Vagina (tissue), 2 donors: Measurements from ENCODE around the gene RNF4. TPM values are rescaled to one million over a fixed set of nuclear protein-coding genes. Genes with fewer than 3 reads are reported as not detected.

Experiments used
- DNase-seq, 2 donors: peaks; one replicate each; pipeline ENCODE4 v3.0.0-alpha.2; 2017; ENCODE audit errors: extremely low spot score in 2 of 2
- H3K27ac ChIP-seq: fragments of 200-600 bp; sonication (generic); one replicate; pipeline ENCODE4 v1.5.1; 2019
- H3K27me3 ChIP-seq: fragments of 200-600 bp; sonication (generic); one replicate; pipeline ENCODE4 v1.5.1; 2019
- H3K36me3 ChIP-seq, 2 donors: fragments of 200-600 bp; sonication (generic); one replicate each; pipeline ENCODE4 v1.5.1; 2017 to 2019
- H3K4me1 ChIP-seq: fragments of 200-600 bp; sonication (generic); one replicate; pipeline ENCODE4 v1.5.1; 2019
- H3K4me3 ChIP-seq, 2 donors: fragments of 200-600 bp; sonication (generic); 1 replicate in 1 of 2; 2 replicates in 1 of 2; pipeline ENCODE4 v1.5.1; 2016 to 2019
- H3K9me3 ChIP-seq: fragments of 200-600 bp; sonication (generic); one replicate; pipeline ENCODE4 v1.5.1; 2019
- POLR2A ChIP-seq, 2 donors: fragments of 450-650 bp; IDR thresholded peaks; one replicate each; pipeline ENCODE4 v1.6.1; 2017; ENCODE audit warnings: antibody characterized with exemption in 2 of 2, mild to moderate bottlenecking in 2 of 2, moderate library complexity in 2 of 2
- POLR2AphosphoS5 ChIP-seq, 2 donors: sonication (generic); formaldehyde crosslinking; IDR thresholded peaks; one replicate each; pipeline ENCODE4 v1.9.0; 2017; ENCODE audit warnings: antibody characterized with exemption in 2 of 2, mild to moderate bottlenecking in 2 of 2, low read depth in 1 of 2; ENCODE audit not compliant: insufficient read depth in 1 of 2
- intact Hi-C: fragments of 100-400 bp; cut with DNase I; formaldehyde crosslinking; loops from one replicate; pipeline ENCODE4 v1.15.1; 2023
- total RNA-seq: library from RNA; depleted of rRNA; stranded (reverse); fragments of >200 nt; gene quantifications from one replicate; pipeline ENCODE4 v1.2.3, GENCODE V29; 2016
- TF ChIP-seq, protein P1 (sequence below), 3 experiments: fragments of 450-650 bp in 2 of 3; fragments of 200-600 bp in 1 of 3; sonication (generic) in 1 of 3; IDR thresholded peaks; one replicate each; pipeline ENCODE4 v1.5.1; 2017 to 2019; ENCODE audit warnings: antibody characterized with exemption in 3 of 3, mild to moderate bottlenecking in 2 of 3, moderate library complexity in 2 of 3

The RNF4 gene
- total RNA-seq, 1 donor from 2014 or later, result 30.2 TPM

DNA sequence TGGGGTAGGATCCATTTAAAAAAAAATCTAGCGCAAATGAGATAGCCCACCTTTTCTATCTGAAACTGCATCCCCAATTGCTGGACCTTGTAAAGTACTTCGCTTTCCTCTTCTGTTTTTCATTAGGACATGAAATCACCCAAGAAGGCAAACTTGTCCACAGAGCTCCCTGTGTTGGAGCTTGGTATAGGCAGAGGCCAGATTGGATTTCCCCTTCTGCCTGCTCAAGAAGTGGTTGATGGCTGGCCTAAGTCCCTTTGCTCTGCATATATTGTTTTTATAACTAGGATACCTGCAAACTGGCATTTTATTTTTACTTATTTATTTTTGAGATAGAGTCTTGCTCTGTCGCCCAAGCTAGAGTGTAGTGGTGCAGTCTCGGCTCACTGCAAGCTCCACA, 28.4 kb downstream of the RNF4 start:
- TF ChIP-seq POLR2AphosphoS5 (IDR thresholded peaks at IDR 0.05; ENCODE audit: insufficient read depth in 1 of 2, low read depth in 1 of 2) (no peak), POLR2A (IDR thresholded peaks at IDR 0.05) (no peak)
- TF ChIP-seq, protein P1, sequence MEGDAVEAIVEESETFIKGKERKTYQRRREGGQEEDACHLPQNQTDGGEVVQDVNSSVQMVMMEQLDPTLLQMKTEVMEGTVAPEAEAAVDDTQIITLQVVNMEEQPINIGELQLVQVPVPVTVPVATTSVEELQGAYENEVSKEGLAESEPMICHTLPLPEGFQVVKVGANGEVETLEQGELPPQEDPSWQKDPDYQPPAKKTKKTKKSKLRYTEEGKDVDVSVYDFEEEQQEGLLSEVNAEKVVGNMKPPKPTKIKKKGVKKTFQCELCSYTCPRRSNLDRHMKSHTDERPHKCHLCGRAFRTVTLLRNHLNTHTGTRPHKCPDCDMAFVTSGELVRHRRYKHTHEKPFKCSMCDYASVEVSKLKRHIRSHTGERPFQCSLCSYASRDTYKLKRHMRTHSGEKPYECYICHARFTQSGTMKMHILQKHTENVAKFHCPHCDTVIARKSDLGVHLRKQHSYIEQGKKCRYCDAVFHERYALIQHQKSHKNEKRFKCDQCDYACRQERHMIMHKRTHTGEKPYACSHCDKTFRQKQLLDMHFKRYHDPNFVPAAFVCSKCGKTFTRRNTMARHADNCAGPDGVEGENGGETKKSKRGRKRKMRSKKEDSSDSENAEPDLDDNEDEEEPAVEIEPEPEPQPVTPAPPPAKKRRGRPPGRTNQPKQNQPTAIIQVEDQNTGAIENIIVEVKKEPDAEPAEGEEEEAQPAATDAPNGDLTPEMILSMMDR (IDR thresholded peaks at IDR 0.05), result no peak
- Histone ChIP-seq H3K27me3 (no peaks in the 10 kb centered on the region), H3K4me1 (no peaks in the 10 kb centered on the region), H3K36me3 (peaks cover 0 to 68% of the 10 kb centered on the region in 2 donors), H3K4me3 (no peak overlapping the region), H3K9me3 (no peaks in the 10 kb centered on the region), H3K27ac (no peak overlapping the region)
- DNase-seq, result no peak
- intact Hi-C loops, result no loop called here

DNA sequence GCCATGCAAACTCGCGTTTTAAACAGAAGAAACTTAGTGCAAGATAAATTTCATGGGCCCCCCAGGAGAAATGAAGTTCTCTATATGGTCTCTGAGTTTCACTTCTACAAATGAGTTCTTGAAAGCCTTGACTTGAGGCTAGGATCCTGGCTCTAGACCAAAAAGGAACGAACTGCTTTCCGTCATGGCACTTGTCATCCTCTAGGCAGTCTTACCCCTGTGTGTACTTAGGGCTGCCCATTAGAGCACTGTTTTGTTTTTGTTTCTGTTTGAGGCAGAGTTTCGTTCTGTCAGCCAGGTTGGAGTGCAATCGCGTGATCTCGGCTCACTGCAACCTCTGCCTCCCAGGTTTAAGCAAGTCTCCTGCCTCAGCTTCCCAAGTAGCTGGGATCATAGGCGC, 29.0 kb downstream of the RNF4 start:
- TF ChIP-seq POLR2A (IDR thresholded peaks at IDR 0.05) (no peak), POLR2AphosphoS5 (IDR thresholded peaks at IDR 0.05; ENCODE audit: insufficient read depth in 1 of 2, low read depth in 1 of 2) (no peak)
- TF ChIP-seq, protein P1 (IDR thresholded peaks at IDR 0.05), result no peak
- H3K4me3 ChIP-seq, result no peak overlapping the region
- no peak for DNase-seq
- peaks cover 0 to 63% of the 10 kb centered on the region in 2 donors for H3K36me3 ChIP-seq
- no peaks in the 10 kb centered on the region for H3K27me3 ChIP-seq
- H3K4me1 ChIP-seq, result no peaks in the 10 kb centered on the region
- no peaks in the 10 kb centered on the region for H3K9me3 ChIP-seq
- no peak overlapping the region for H3K27ac ChIP-seq
- intact Hi-C loops, result no loop called here

DNA sequence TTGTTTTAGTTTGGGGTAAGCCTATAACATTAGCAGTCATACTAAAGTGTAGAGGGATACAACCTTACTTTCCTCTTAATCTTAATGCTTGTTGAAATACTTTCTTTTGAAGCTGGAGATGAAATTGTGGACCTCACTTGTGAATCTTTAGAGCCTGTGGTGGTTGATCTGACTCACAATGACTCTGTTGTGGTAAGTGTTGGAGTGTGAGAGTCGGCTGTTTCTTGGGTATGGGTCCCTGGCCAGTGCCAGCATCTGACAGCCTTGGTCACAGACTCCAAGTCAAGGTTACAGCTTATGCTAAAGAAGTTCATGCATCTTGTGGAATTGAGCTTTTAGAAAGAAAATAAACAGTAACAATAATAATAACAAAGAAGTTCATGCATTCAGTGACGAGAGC, 31.6 kb downstream of the RNF4 start:
- Histone ChIP-seq H3K27ac (no peak overlapping the region), H3K4me1 (no peaks in the 10 kb centered on the region), H3K4me3 (no peak overlapping the region), H3K27me3 (no peaks in the 10 kb centered on the region), H3K9me3 (no peaks in the 10 kb centered on the region), H3K36me3 (peaks cover 0 to 63% of the 10 kb centered on the region in 2 donors)
- TF ChIP-seq, protein P1 (IDR thresholded peaks at IDR 0.05), result no peak
- TF ChIP-seq POLR2A (IDR thresholded peaks at IDR 0.05) (no peak), POLR2AphosphoS5 (IDR thresholded peaks at IDR 0.05; ENCODE audit: insufficient read depth in 1 of 2, low read depth in 1 of 2) (no peak)
- intact Hi-C loops, result no loop called here
- no peak for DNase-seq

DNA sequence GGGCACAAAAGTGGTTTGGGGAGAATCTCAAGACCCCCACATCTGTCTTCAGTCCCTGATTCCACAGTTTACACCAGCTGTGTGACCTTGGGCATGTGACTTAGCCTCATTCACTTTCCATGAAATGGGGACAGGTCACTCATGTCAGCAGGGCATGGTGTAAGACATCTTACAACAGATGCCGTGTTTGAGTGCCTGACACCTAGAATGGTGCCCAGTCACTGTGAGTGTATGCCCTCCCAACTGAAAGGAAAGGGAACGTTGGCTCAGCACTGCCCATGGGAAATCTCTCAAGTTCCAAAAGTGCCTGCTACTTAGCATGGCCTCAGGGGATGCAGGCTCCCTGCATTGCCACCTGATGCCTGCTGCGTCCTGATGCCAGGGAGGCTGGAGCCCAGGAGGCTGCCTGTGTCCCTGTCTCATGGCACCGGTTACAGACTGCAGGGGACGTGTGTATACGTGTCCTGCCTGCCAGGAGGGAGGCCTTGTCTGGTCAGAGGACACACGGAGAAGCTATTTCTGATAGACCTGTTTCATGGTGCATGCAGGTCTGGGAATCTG, 32.2 kb downstream of the RNF4 start:
- peaks cover 0 to 59% of the 10 kb centered on the region in 2 donors for H3K36me3 ChIP-seq
- H3K4me1 ChIP-seq, result no peaks in the 10 kb centered on the region
- H3K9me3 ChIP-seq, result no peaks in the 10 kb centered on the region
- intact Hi-C loops, result no loop called here
- no peak overlapping the region for H3K27ac ChIP-seq
- H3K27me3 ChIP-seq, result no peaks in the 10 kb centered on the region
- H3K4me3 ChIP-seq, result no peak overlapping the region
- TF ChIP-seq, protein P1 (IDR thresholded peaks at IDR 0.05), result no peak
- TF ChIP-seq POLR2AphosphoS5 (IDR thresholded peaks at IDR 0.05; ENCODE audit: insufficient read depth in 1 of 2, low read depth in 1 of 2) (no peak), POLR2A (IDR thresholded peaks at IDR 0.05) (no peak)
- no peak for DNase-seq

DNA sequence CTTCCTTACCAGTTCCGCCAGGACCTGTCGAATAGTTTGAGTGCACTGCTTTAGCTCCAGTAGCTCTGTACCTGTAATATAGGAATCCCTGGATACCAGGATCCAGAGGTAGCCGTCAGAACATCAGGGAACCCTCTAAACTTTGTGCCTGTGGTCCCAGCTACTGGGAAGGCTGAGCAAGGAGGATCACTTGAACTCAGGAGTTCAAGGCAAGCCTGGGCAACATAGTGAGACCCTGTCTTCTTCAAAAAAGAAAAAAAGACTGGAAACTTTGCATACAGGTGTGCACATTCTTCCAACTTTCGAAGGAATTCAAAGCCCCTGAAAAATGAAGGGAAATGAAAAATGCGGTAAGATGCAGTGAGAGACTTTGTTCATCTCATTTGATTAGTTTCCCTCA, 34.9 kb downstream of the RNF4 start:
- intact Hi-C loops, result no loop called here
- peaks cover 0 to 40% of the 10 kb centered on the region in 2 donors for H3K36me3 ChIP-seq
- H3K27me3 ChIP-seq, result no peaks in the 10 kb centered on the region
- H3K4me1 ChIP-seq, result no peaks in the 10 kb centered on the region
- TF ChIP-seq POLR2AphosphoS5 (IDR thresholded peaks at IDR 0.05; ENCODE audit: insufficient read depth in 1 of 2, low read depth in 1 of 2), result no peak
- no peak for TF ChIP-seq POLR2A (IDR thresholded peaks at IDR 0.05)
- TF ChIP-seq, protein P1 (IDR thresholded peaks at IDR 0.05), result no peak
- H3K4me3 ChIP-seq, result no peak overlapping the region
- H3K27ac ChIP-seq, result no peak overlapping the region
- DNase-seq, result no peak
- H3K9me3 ChIP-seq, result no peaks in the 10 kb centered on the region
